ENCODE measurements around the gene TPST2. TPM values are rescaled to one million over a fixed set of nuclear protein-coding genes. Genes with fewer than 3 reads are reported as not detected.

TPST2 gene
- polyA plus RNA-seq, 3 donors, result 62.8 to 83.8 (median 69.5) TPM

- Mint-ChIP-seq H3K4me3 (no peak overlapping the region), H3K9me3 (no peaks in the 10 kb centered on the region), H3K4me1 (peaks cover 73% of the 10 kb centered on the region), H3K27me3 (ENCODE audit: low read depth in 3 of 3) (peaks cover 0 to 4% (median 0%) of the 10 kb centered on the region in 3 donors), H3K36me3 (peaks cover 45% of the 10 kb centered on the region in 2 donors), H3K27ac (peak overlapping the region in 6 of 7 donors; percentile 2 to 84 (median 6))
- H3K4me3 ChIP-seq (replicated peaks in 1 of 3; ENCODE audit: low read depth in 2 of 3, low read length in 3 of 3), result no peak overlapping the region
- no peak for TF ChIP-seq CTCF (IDR thresholded peaks at IDR 0.05)
- H3K9me3 ChIP-seq (replicated peaks in 1 of 2; ENCODE audit: control insufficient read depth in 1 of 2, insufficient read depth in 1 of 2, low read length in 2 of 2), result no peaks in the 10 kb centered on the region
- H4K20me1 ChIP-seq (ENCODE audit: insufficient read depth, low read length), result no peaks in the 10 kb centered on the region
- peaks cover 31% of the 10 kb centered on the region for H3K79me2 ChIP-seq (ENCODE audit: insufficient read depth, low read length)
- DNase-seq, result peak in 1 of 3 donors; percentile 12
- no peak overlapping the region for H3K9ac ChIP-seq (ENCODE audit: insufficient read depth, low read length, poor library complexity, severe bottlenecking)
- no peaks in the 10 kb centered on the region for H3K27me3 ChIP-seq (ENCODE audit: control insufficient read depth in 2 of 2, insufficient read depth in 2 of 2, low read length in 2 of 2)
- WGBS (ENCODE audit: insufficient coverage), result 80% methylated on average over 1 of the region's 4 CpGs
- H2AFZ ChIP-seq (ENCODE audit: insufficient read depth, low read depth, low read length, poor library complexity, severe bottlenecking), result no peak overlapping the region
- intact Hi-C loops (cut with micrococcal nuclease), result no loop called here
- H3K4me2 ChIP-seq (replicated peaks; ENCODE audit: extremely low read depth, low read length, poor library complexity, severe bottlenecking), result no peak overlapping the region
- peaks cover 67 to 78% of the 10 kb centered on the region in 2 donors for H3K4me1 ChIP-seq (ENCODE audit: control insufficient read depth in 1 of 2, insufficient read depth in 2 of 2, low read length in 2 of 2)
- peak overlapping the region in 1 of 2 donors; percentile 37 for H3K27ac ChIP-seq (ENCODE audit: low read depth in 1 of 2, low read length in 2 of 2)
- H3K36me3 ChIP-seq (replicated peaks in 1 of 2; ENCODE audit: control insufficient read depth in 1 of 2, insufficient read depth in 2 of 2, low read length in 2 of 2), result peaks cover 14 to 20% of the 10 kb centered on the region in 2 donors
Measured at GRCh38 chr22:26477341-26477731, 112.6 kb downstream of the TPST2 start.

- no peak overlapping the region for H3K4me3 Mint-ChIP-seq
- Histone ChIP-seq H3K4me2 (replicated peaks; ENCODE audit: extremely low read depth, low read length, poor library complexity, severe bottlenecking) (no peak overlapping the region), H3K9me3 (replicated peaks in 1 of 2; ENCODE audit: control insufficient read depth in 1 of 2, insufficient read depth in 1 of 2, low read length in 2 of 2) (no peaks in the 10 kb centered on the region), H3K36me3 (replicated peaks in 1 of 2; ENCODE audit: control insufficient read depth in 1 of 2, insufficient read depth in 2 of 2, low read length in 2 of 2) (peaks cover 19 to 25% of the 10 kb centered on the region in 2 donors), H3K4me1 (ENCODE audit: control insufficient read depth in 1 of 2, insufficient read depth in 2 of 2, low read length in 2 of 2) (peaks cover 62 to 72% of the 10 kb centered on the region in 2 donors), H3K4me3 (replicated peaks in 1 of 3; ENCODE audit: low read depth in 2 of 3, low read length in 3 of 3) (no peak overlapping the region), H3K27ac (ENCODE audit: low read depth in 1 of 2, low read length in 2 of 2) (peak overlapping the region in 1 of 2 donors; percentile 37), H3K27me3 (ENCODE audit: control insufficient read depth in 2 of 2, insufficient read depth in 2 of 2, low read length in 2 of 2) (no peaks in the 10 kb centered on the region), H3K79me2 (ENCODE audit: insufficient read depth, low read length) (peaks cover 31% of the 10 kb centered on the region), H3K9ac (ENCODE audit: insufficient read depth, low read length, poor library complexity, severe bottlenecking) (no peak overlapping the region), H2AFZ (ENCODE audit: insufficient read depth, low read depth, low read length, poor library complexity, severe bottlenecking) (no peak overlapping the region), H4K20me1 (ENCODE audit: insufficient read depth, low read length) (no peaks in the 10 kb centered on the region)
- peaks cover 68% of the 10 kb centered on the region for H3K4me1 Mint-ChIP-seq
- no CpG with 5 or more reads among the region's 4 CpGs for WGBS (ENCODE audit: insufficient coverage)
- DNase-seq, result peak in 1 of 3 donors; percentile 31
- intact Hi-C loops (cut with micrococcal nuclease), result no loop called here
- no peaks in the 10 kb centered on the region for H3K9me3 Mint-ChIP-seq
- H3K27me3 Mint-ChIP-seq (ENCODE audit: low read depth in 3 of 3), result peaks cover 0 to 4% (median 0%) of the 10 kb centered on the region in 3 donors
- H3K36me3 Mint-ChIP-seq, result peaks cover 50% of the 10 kb centered on the region in 2 donors
- no peak for TF ChIP-seq CTCF (IDR thresholded peaks at IDR 0.05)
- H3K27ac Mint-ChIP-seq, result peak overlapping the region in 5 of 7 donors; percentile 6 to 84 (median 77)
Measured at GRCh38 chr22:26476705-26477340, 113.1 kb downstream of the TPST2 start.

Measured in CD14-positive monocyte (primary cell).